WTC11 (cell line): Measurements from ENCODE around the gene TRPM8. TPM values are rescaled to one million over a fixed set of nuclear protein-coding genes. Genes with fewer than 3 reads are reported as not detected.

Source experiments
- ATAC-seq: fragments of 200-7000 bp; cut with Tn5 transposase; 2 replicates; pipeline ENCODE4 v1.10.0; 2021; ENCODE audit warnings: mild to moderate bottlenecking, moderate library complexity
- CTCF ChIA-PET: fragments of 300-600 bp; sonication (Branson Sonifier 250); formaldehyde crosslinking; loops from one replicate; lab custom pipeline; 2021; ENCODE audit warnings: antibody characterized with exemption; lab: Charles Lee
- POLR2A ChIA-PET: fragments of 350-600 bp; sonication (Branson Sonifier 250); formaldehyde crosslinking; loops from one replicate; lab custom pipeline; 2021; ENCODE audit warnings: antibody characterized with exemption; lab: Charles Lee
- DNase-seq: peaks from one replicate; pipeline ENCODE4 v3.0.0; 2021; ENCODE audit warnings: low spot score
- H3K27ac Mint-ChIP-seq: 2 replicates; pipeline ENCODE4 v1.8.0; 2021; ENCODE audit warnings: mixed read lengths
- H3K27me3 Mint-ChIP-seq: 2 replicates; pipeline ENCODE4 v1.8.0; 2021; ENCODE audit warnings: low read depth, mild to moderate bottlenecking, moderate library complexity, mixed read lengths
- H3K36me3 Mint-ChIP-seq: 2 replicates; pipeline ENCODE4 v1.8.0; 2021; ENCODE audit warnings: mixed read lengths
- H3K4me1 Mint-ChIP-seq: 2 replicates; pipeline ENCODE4 v1.8.0; 2022; ENCODE audit warnings: mixed read lengths
- H3K4me3 Mint-ChIP-seq: 2 replicates; pipeline ENCODE4 v1.8.0; 2021; ENCODE audit warnings: mild to moderate bottlenecking, moderate library complexity, mixed read lengths
- H3K9me3 Mint-ChIP-seq: 2 replicates; pipeline ENCODE4 v1.8.0; 2021; ENCODE audit warnings: mixed read lengths
- ESRRA ChIP-seq: sonication (generic); formaldehyde crosslinking; IDR thresholded peaks from 2 replicates; pipeline ENCODE4 v1.8.1; 2022; ENCODE audit warnings: mild to moderate bottlenecking, missing genetic modification reagents, borderline replicate concordance
- FOXJ3 ChIP-seq: sonication (generic); formaldehyde crosslinking; IDR thresholded peaks from 2 replicates; pipeline ENCODE4 v1.9.0; 2021; ENCODE audit warnings: missing genetic modification reagents, mild to moderate bottlenecking, borderline replicate concordance
- FOXP1 ChIP-seq: sonication (generic); formaldehyde crosslinking; IDR thresholded peaks from 2 replicates; pipeline ENCODE4 v1.8.0; 2022; ENCODE audit warnings: missing genetic modification reagents, mild to moderate bottlenecking, moderate library complexity, borderline replicate concordance
- IRF2 ChIP-seq: sonication (generic); formaldehyde crosslinking; IDR thresholded peaks from 2 replicates; pipeline ENCODE4 v1.8.0; 2022; ENCODE audit warnings: low read depth, missing genetic modification reagents, borderline replicate concordance
- JUN ChIP-seq: sonication (generic); formaldehyde crosslinking; IDR thresholded peaks from 2 replicates; pipeline ENCODE4 v1.8.0; 2023; ENCODE audit warnings: mild to moderate bottlenecking, missing genetic modification reagents
- MXD4 ChIP-seq: fragments of 250-450 bp; sonication (Bioruptor Pico); IDR thresholded peaks from 2 replicates; pipeline ENCODE4 v1.8.0; 2021; ENCODE audit warnings: mild to moderate bottlenecking, moderate library complexity, borderline replicate concordance
- MYBL2 ChIP-seq: sonication (generic); formaldehyde crosslinking; IDR thresholded peaks from 2 replicates; pipeline ENCODE4 v1.8.1; 2023; ENCODE audit warnings: mild to moderate bottlenecking, moderate library complexity, missing genetic modification reagents
- RELA ChIP-seq: sonication (generic); formaldehyde crosslinking; IDR thresholded peaks from 2 replicates; pipeline ENCODE4 v1.8.1; 2022; ENCODE audit warnings: missing genetic modification reagents, mild to moderate bottlenecking, borderline replicate concordance
- RORB ChIP-seq: fragments of 250-450 bp; sonication (Bioruptor Pico); IDR thresholded peaks from 2 replicates; pipeline ENCODE4 v1.9.0; 2021; ENCODE audit warnings: mild to moderate bottlenecking
- SOX15 ChIP-seq: fragments of 250-450 bp; sonication (Bioruptor Pico); IDR thresholded peaks from 2 replicates; pipeline ENCODE4 v1.9.0; 2021; ENCODE audit warnings: mild to moderate bottlenecking
- SP1 ChIP-seq: sonication (generic); formaldehyde crosslinking; conservative IDR thresholded peaks from 2 replicates; pipeline ENCODE4 v1.8.1; 2022; ENCODE audit warnings: missing genetic modification reagents
- TEAD1 ChIP-seq: sonication (generic); formaldehyde crosslinking; IDR thresholded peaks from 2 replicates; pipeline ENCODE4 v1.8.0; 2022; ENCODE audit warnings: mild to moderate bottlenecking, missing genetic modification reagents
- ZNF138 ChIP-seq: sonication (generic); formaldehyde crosslinking; conservative IDR thresholded peaks from 2 replicates; pipeline ENCODE4 v1.8.1; 2022; ENCODE audit warnings: mild to moderate bottlenecking, moderate library complexity, missing genetic modification reagents
- ZNF416 ChIP-seq: fragments of 250-450 bp; sonication (Bioruptor Pico); IDR thresholded peaks from 2 replicates; pipeline ENCODE4 v1.9.0; 2021; ENCODE audit warnings: mild to moderate bottlenecking, inconsistent platforms
- total RNA-seq: library from RNA; stranded (reverse); gene quantifications from 3 replicates; pipeline ENCODE4 v1.2.3, GENCODE V29; 2021
- TF ChIP-seq, protein P1 (sequence below): sonication (generic); formaldehyde crosslinking; IDR thresholded peaks from 2 replicates; pipeline ENCODE4 v1.8.1; 2023; ENCODE audit warnings: mild to moderate bottlenecking, missing genetic modification reagents
- TF ChIP-seq, protein P2 (sequence below): sonication (generic); formaldehyde crosslinking; IDR thresholded peaks from 2 replicates; pipeline ENCODE4 v1.8.0; 2023; ENCODE audit warnings: missing genetic modification reagents
- TF ChIP-seq, protein P3 (sequence below): sonication (generic); formaldehyde crosslinking; IDR thresholded peaks from 2 replicates; pipeline ENCODE4 v1.8.0; 2022; ENCODE audit warnings: mild to moderate bottlenecking, missing genetic modification reagents
- TF ChIP-seq, protein P4 (sequence below): fragments of 200-600 bp; IDR thresholded peaks from 2 replicates; pipeline ENCODE4 v1.8.0; 2022; ENCODE audit warnings: antibody characterized with exemption
- TF ChIP-seq, protein P5 (sequence below): fragments of 250-450 bp; sonication (Bioruptor Pico); IDR thresholded peaks from 2 replicates; pipeline ENCODE4 v1.9.0; 2021; ENCODE audit warnings: mild to moderate bottlenecking
- TF ChIP-seq, protein P6 (sequence below): fragments of 250-450 bp; sonication (Bioruptor Pico); IDR thresholded peaks from 2 replicates; pipeline ENCODE4 v1.9.0; 2021; ENCODE audit warnings: moderate library complexity, mild to moderate bottlenecking, inconsistent platforms, borderline replicate concordance
- TF ChIP-seq, protein P7 (sequence below): sonication (generic); formaldehyde crosslinking; IDR thresholded peaks from 2 replicates; pipeline ENCODE4 v1.8.0; 2022; ENCODE audit warnings: mild to moderate bottlenecking, missing genetic modification reagents
- TF ChIP-seq, protein P8 (sequence below): sonication (generic); formaldehyde crosslinking; IDR thresholded peaks from 2 replicates; pipeline ENCODE4 v1.8.1; 2023; ENCODE audit warnings: mild to moderate bottlenecking, moderate library complexity, missing genetic modification reagents

TRPM8 gene
- total RNA-seq, 1 experiment from 2014 or later, result 0.26 TPM

DNA sequence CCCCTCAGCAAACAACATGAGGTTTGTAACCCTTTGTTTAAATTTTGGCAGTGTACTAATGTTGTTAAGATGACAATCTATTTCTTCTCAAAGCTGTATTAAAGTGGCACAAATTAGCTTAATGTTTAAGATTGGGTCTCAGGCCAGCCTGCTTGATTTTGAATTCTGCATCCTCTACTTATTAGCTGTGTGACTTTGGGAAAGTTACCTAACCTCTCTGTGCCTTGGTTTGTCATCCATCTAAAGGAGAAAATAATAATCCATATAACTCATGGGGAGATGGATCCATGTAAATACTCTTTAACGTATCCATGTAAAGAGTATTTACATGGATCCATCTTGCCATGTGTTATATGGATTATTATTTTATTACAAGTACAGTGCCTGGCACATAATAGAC, 2.1 kb downstream of the TRPM8 start:
- Mint-ChIP-seq H3K4me3 (no peak overlapping the region), H3K9me3 (no peaks in the 10 kb centered on the region), H3K27me3 (no peaks in the 10 kb centered on the region), H3K36me3 (no peaks in the 10 kb centered on the region), H3K27ac (no peak overlapping the region), H3K4me1 (peaks cover 11% of the 10 kb centered on the region)
- no peak for DNase-seq
- CTCF ChIA-PET, result interaction anchor here (1.0 to 1.2 kb wide), 3 partner anchors 7 to 29 kb away, joined by 3 read pairs; no protein-coding TSS in a partner anchor
- POLR2A ChIA-PET, result no interaction called here
- no peak for ATAC-seq
- no peak for TF ChIP-seq FOXJ3 (CRISPR knock-in tag)
- TF ChIP-seq RORB (CRISPR knock-in tag), result no peak
- TF ChIP-seq MYBL2 (CRISPR knock-in tag), result no peak
- no peak for TF ChIP-seq FOXP1
- TF ChIP-seq, protein P1, sequence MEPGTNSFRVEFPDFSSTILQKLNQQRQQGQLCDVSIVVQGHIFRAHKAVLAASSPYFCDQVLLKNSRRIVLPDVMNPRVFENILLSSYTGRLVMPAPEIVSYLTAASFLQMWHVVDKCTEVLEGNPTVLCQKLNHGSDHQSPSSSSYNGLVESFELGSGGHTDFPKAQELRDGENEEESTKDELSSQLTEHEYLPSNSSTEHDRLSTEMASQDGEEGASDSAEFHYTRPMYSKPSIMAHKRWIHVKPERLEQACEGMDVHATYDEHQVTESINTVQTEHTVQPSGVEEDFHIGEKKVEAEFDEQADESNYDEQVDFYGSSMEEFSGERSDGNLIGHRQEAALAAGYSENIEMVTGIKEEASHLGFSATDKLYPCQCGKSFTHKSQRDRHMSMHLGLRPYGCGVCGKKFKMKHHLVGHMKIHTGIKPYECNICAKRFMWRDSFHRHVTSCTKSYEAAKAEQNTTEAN, result no peak
- TF ChIP-seq, protein P2, sequence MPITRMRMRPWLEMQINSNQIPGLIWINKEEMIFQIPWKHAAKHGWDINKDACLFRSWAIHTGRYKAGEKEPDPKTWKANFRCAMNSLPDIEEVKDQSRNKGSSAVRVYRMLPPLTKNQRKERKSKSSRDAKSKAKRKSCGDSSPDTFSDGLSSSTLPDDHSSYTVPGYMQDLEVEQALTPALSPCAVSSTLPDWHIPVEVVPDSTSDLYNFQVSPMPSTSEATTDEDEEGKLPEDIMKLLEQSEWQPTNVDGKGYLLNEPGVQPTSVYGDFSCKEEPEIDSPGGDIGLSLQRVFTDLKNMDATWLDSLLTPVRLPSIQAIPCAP (CRISPR knock-in tag), result no peak
- no peak for TF ChIP-seq IRF2 (CRISPR knock-in tag)

DNA sequence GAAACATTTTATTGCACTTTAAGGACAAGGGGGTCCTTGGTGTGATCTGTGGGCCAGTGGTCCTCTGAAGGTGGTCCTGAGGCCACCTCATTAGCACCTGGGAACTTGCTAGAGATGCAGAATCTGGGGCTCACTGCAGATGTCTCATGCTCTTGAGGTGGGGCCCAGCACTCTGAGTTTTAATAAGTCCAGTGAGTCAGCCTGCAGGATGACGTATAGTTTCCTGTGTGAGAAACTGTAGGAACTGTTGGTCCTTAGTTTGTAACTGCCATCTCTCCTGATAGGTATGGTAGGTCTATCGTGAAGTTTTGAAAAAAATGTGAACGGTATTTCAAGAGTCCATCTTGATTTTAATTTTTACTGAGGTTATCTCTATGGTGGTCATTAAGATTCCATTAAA, 2.8 kb downstream of the TRPM8 start:
- ChIA-PET POLR2A (no interaction called here), CTCF (interaction anchor here (0.8 to 1.2 kb wide), 2 partner anchors 8 kb away, joined by 3 to 4 read pairs; no protein-coding TSS in a partner anchor)
- H3K27me3 Mint-ChIP-seq, result no peaks in the 10 kb centered on the region
- H3K4me1 Mint-ChIP-seq, result peaks cover 11% of the 10 kb centered on the region
- H3K9me3 Mint-ChIP-seq, result no peaks in the 10 kb centered on the region
- DNase-seq, result no peak
- no peaks in the 10 kb centered on the region for H3K36me3 Mint-ChIP-seq
- TF ChIP-seq ZNF416 (CRISPR knock-in tag), result no peak
- TF ChIP-seq RELA (CRISPR knock-in tag), result no peak
- TF ChIP-seq, protein P3, sequence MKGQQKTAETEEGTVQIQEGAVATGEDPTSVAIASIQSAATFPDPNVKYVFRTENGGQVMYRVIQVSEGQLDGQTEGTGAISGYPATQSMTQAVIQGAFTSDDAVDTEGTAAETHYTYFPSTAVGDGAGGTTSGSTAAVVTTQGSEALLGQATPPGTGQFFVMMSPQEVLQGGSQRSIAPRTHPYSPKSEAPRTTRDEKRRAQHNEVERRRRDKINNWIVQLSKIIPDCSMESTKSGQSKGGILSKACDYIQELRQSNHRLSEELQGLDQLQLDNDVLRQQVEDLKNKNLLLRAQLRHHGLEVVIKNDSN, result no peak
- no peak for ATAC-seq
- no peak overlapping the region for H3K27ac Mint-ChIP-seq
- no peak overlapping the region for H3K4me3 Mint-ChIP-seq

DNA sequence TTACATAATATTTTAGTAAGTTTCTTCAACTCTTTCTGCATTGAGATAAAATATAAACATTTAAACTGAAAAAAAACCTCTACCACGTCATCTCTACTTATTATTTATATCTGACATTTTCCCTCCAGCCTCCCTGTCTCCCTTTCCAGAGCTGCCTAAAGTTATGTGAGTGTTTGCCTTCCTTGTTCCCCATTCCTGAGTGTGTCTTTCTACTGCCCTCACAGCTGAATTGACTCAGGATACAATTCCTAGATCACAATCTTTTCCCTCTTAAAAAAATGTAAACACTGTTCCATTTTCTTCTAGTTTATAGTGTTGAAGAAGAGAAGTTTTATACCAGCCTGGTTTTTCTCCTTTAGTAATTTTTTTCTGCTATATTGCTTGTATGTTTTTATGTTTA, 5.3 kb downstream of the TRPM8 start:
- no peak overlapping the region for H3K27ac Mint-ChIP-seq
- ChIA-PET CTCF (no interaction called here), POLR2A (no interaction called here)
- H3K36me3 Mint-ChIP-seq, result no peaks in the 10 kb centered on the region
- no peak overlapping the region for H3K4me3 Mint-ChIP-seq
- no peak for DNase-seq
- peaks cover 9% of the 10 kb centered on the region for H3K4me1 Mint-ChIP-seq
- H3K9me3 Mint-ChIP-seq, result no peaks in the 10 kb centered on the region
- H3K27me3 Mint-ChIP-seq, result no peaks in the 10 kb centered on the region
- ATAC-seq, result no peak
- TF ChIP-seq, protein P4, sequence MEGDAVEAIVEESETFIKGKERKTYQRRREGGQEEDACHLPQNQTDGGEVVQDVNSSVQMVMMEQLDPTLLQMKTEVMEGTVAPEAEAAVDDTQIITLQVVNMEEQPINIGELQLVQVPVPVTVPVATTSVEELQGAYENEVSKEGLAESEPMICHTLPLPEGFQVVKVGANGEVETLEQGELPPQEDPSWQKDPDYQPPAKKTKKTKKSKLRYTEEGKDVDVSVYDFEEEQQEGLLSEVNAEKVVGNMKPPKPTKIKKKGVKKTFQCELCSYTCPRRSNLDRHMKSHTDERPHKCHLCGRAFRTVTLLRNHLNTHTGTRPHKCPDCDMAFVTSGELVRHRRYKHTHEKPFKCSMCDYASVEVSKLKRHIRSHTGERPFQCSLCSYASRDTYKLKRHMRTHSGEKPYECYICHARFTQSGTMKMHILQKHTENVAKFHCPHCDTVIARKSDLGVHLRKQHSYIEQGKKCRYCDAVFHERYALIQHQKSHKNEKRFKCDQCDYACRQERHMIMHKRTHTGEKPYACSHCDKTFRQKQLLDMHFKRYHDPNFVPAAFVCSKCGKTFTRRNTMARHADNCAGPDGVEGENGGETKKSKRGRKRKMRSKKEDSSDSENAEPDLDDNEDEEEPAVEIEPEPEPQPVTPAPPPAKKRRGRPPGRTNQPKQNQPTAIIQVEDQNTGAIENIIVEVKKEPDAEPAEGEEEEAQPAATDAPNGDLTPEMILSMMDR, result no peak
- TF ChIP-seq, protein P5, sequence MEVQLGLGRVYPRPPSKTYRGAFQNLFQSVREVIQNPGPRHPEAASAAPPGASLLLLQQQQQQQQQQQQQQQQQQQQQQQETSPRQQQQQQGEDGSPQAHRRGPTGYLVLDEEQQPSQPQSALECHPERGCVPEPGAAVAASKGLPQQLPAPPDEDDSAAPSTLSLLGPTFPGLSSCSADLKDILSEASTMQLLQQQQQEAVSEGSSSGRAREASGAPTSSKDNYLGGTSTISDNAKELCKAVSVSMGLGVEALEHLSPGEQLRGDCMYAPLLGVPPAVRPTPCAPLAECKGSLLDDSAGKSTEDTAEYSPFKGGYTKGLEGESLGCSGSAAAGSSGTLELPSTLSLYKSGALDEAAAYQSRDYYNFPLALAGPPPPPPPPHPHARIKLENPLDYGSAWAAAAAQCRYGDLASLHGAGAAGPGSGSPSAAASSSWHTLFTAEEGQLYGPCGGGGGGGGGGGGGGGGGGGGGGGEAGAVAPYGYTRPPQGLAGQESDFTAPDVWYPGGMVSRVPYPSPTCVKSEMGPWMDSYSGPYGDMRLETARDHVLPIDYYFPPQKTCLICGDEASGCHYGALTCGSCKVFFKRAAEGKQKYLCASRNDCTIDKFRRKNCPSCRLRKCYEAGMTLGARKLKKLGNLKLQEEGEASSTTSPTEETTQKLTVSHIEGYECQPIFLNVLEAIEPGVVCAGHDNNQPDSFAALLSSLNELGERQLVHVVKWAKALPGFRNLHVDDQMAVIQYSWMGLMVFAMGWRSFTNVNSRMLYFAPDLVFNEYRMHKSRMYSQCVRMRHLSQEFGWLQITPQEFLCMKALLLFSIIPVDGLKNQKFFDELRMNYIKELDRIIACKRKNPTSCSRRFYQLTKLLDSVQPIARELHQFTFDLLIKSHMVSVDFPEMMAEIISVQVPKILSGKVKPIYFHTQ (CRISPR knock-in tag), result no peak
- no peak for TF ChIP-seq ZNF138 (CRISPR knock-in tag)
- TF ChIP-seq, protein P6, sequence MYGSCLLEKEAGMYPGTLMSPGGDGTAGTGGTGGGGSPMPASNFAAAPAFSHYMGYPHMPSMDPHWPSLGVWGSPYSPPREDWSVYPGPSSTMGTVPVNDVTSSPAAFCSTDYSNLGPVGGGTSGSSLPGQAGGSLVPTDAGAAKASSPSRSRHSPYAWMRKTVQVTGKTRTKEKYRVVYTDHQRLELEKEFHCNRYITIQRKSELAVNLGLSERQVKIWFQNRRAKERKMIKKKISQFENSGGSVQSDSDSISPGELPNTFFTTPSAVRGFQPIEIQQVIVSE (CRISPR knock-in tag), result no peak
- no peak for TF ChIP-seq TEAD1
- TF ChIP-seq ESRRA (CRISPR knock-in tag), result no peak
- TF ChIP-seq, protein P7, sequence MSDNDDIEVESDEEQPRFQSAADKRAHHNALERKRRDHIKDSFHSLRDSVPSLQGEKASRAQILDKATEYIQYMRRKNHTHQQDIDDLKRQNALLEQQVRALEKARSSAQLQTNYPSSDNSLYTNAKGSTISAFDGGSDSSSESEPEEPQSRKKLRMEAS (CRISPR knock-in tag), result no peak
- TF ChIP-seq RELA (CRISPR knock-in tag), result no peak
- no peak for TF ChIP-seq SOX15 (CRISPR knock-in tag)
- no peak for TF ChIP-seq SP1 (CRISPR knock-in tag)
- TF ChIP-seq, protein P8, sequence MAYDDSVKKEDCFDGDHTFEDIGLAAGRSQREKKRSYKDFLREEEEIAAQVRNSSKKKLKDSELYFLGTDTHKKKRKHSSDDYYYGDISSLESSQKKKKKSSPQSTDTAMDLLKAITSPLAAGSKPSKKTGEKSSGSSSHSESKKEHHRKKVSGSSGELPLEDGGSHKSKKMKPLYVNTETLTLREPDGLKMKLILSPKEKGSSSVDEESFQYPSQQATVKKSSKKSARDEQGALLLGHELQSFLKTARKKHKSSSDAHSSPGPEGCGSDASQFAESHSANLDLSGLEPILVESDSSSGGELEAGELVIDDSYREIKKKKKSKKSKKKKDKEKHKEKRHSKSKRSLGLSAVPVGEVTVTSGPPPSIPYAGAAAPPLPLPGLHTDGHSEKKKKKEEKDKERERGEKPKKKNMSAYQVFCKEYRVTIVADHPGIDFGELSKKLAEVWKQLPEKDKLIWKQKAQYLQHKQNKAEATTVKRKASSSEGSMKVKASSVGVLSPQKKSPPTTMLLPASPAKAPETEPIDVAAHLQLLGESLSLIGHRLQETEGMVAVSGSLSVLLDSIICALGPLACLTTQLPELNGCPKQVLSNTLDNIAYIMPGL (CRISPR knock-in tag), result no peak
- no peak for TF ChIP-seq MXD4 (CRISPR knock-in tag)
- no peak for TF ChIP-seq JUN (CRISPR knock-in tag)
